Calu3 (cell line): ENCODE measurements around the gene CC2D1A. TPM values are rescaled to one million over a fixed set of nuclear protein-coding genes. Genes with fewer than 3 reads are reported as not detected.

Experiments
- BruUV-seq: library from RNA; stranded (reverse); fragments of 400-500 nt; replicated peaks from 2 replicates; lab custom pipeline; 2021; lab: Mats Ljungman, UMichigan
- CTCF ChIA-PET: fragments of 300-600 bp; sonication (Branson Sonifier 250); formaldehyde crosslinking; loops from one replicate; lab custom pipeline; 2022; ENCODE audit warnings: antibody characterized with exemption; lab: Charles Lee
- DNase-seq: peaks from one replicate; pipeline ENCODE4 v3.0.0; 2022
- H3K27ac Mint-ChIP-seq: one replicate; pipeline ENCODE4 v1.8.0; 2022; ENCODE audit warnings: mixed read lengths; ENCODE audit not compliant: unreplicated experiment
- H3K27me3 Mint-ChIP-seq: one replicate; pipeline ENCODE4 v1.8.0; 2022; ENCODE audit warnings: mixed read lengths; ENCODE audit not compliant: unreplicated experiment
- H3K36me3 Mint-ChIP-seq: one replicate; pipeline ENCODE4 v1.8.0; 2022; ENCODE audit warnings: mild to moderate bottlenecking, moderate library complexity, mixed read lengths; ENCODE audit not compliant: insufficient read depth, unreplicated experiment
- H3K4me1 Mint-ChIP-seq: one replicate; pipeline ENCODE4 v1.8.0; 2022; ENCODE audit warnings: mild to moderate bottlenecking, low read depth, mixed read lengths; ENCODE audit not compliant: unreplicated experiment
- H3K4me3 Mint-ChIP-seq: one replicate; pipeline ENCODE4 v1.8.0; 2022; ENCODE audit warnings: mild to moderate bottlenecking, low read depth, moderate library complexity, mixed read lengths; ENCODE audit not compliant: unreplicated experiment
- H3K9me3 Mint-ChIP-seq: one replicate; pipeline ENCODE4 v1.8.0; 2022; ENCODE audit warnings: low read depth, mixed read lengths; ENCODE audit not compliant: unreplicated experiment
- CTCF ChIP-seq: fragments of 200-600 bp; IDR thresholded peaks from one replicate; pipeline ENCODE4 v1.8.0; 2022; ENCODE audit warnings: antibody characterized with exemption; ENCODE audit not compliant: unreplicated experiment
- intact Hi-C: fragments of 100-400 bp; cut with micrococcal nuclease; formaldehyde crosslinking; loops from one replicate; pipeline ENCODE4 v1.10.0; 2022; ENCODE audit not compliant: unreplicated experiment
- total RNA-seq: library from RNA; stranded (reverse); gene quantifications from 2 replicates; pipeline ENCODE4 v1.2.3, GENCODE V29; 2022

The CC2D1A gene
- total RNA-seq, 1 experiment from 2014 or later: 41.7 TPM

DNA sequence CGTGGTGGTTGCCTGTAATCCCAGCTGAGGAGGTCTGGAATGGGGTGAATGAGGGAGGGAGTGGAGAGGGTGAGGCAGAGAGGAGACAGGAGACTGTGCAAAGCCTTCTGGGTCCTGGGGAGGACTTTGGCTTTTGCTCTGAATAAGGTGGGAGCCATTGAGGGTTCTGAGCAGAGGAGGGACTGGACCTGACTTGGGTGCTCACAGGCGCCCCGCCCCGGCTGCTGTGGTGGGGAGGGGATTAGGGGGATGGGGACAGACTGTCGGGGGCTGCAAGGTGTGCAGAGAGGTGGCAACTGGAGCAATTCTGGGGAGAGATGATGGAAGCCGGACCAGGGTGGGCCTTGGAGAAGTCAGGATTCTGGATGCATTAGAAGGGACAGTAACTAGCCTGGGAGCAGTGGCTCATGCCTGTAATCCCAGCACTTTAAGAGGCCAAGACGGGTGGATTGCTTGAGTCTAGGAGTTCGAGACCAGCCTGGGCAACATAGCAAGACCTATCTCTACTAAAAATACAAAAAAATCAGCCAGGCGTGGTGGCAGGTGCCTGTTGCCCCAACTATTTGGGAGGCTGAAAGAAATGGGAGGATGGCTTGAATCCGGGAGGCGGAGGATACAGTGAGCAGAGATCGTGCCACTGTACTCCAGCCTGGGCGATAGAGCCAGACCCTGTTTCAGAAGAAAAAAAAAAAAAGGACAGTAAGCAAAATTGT is 45.2 kb upstream of the CC2D1A start:
- peaks cover 49% of the 10 kb centered on the region for H3K36me3 Mint-ChIP-seq
- DNase-seq: no peak
- no TSS peak for BruUV-seq
- CTCF ChIA-PET: interaction anchor here (0.7 to 2.2 kb wide), 4 partner anchors 9 to 77 kb away, joined by 3 to 16 read pairs (median 4); no protein-coding TSS in a partner anchor
- no peak overlapping the region for H3K4me3 Mint-ChIP-seq
- peaks cover 44% of the 10 kb centered on the region for H3K4me1 Mint-ChIP-seq
- H3K9me3 Mint-ChIP-seq: no peaks in the 10 kb centered on the region
- TF ChIP-seq CTCF: no peak
- peak overlapping the region; percentile 81 for H3K27ac Mint-ChIP-seq
- intact Hi-C loops: no loop called here
- no peaks in the 10 kb centered on the region for H3K27me3 Mint-ChIP-seq

DNA sequence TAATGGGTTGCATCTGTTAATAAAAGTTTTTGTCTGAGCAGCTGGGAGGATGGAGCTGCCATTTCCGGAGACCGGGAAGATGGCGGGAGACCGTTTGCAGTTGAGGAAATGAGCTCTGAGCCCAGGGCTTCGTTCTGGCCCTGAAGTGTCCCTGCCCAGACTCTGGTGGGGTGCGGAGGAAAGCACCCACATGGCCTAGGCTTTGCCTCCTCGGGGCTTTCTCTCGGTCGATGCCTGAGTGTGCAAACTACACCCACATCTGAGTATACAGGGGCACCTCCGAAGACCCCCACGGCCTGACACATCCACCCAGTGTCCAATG is 44.6 kb upstream of the CC2D1A start:
- TSS peak; percentile 80 for BruUV-seq
- no peaks in the 10 kb centered on the region for H3K9me3 Mint-ChIP-seq
- DNase-seq: no peak
- peaks cover 52% of the 10 kb centered on the region for H3K36me3 Mint-ChIP-seq
- CTCF ChIA-PET: interaction anchor here (0.7 to 2.2 kb wide), 5 partner anchors 10 to 78 kb away, joined by 3 to 16 read pairs (median 3); no protein-coding TSS in a partner anchor
- TF ChIP-seq CTCF: no peak
- peak overlapping the region; percentile 80 for H3K4me3 Mint-ChIP-seq
- H3K27ac Mint-ChIP-seq: peak overlapping the region; percentile 81
- H3K4me1 Mint-ChIP-seq: peaks cover 46% of the 10 kb centered on the region
- no peaks in the 10 kb centered on the region for H3K27me3 Mint-ChIP-seq
- intact Hi-C loops: no loop called here

DNA sequence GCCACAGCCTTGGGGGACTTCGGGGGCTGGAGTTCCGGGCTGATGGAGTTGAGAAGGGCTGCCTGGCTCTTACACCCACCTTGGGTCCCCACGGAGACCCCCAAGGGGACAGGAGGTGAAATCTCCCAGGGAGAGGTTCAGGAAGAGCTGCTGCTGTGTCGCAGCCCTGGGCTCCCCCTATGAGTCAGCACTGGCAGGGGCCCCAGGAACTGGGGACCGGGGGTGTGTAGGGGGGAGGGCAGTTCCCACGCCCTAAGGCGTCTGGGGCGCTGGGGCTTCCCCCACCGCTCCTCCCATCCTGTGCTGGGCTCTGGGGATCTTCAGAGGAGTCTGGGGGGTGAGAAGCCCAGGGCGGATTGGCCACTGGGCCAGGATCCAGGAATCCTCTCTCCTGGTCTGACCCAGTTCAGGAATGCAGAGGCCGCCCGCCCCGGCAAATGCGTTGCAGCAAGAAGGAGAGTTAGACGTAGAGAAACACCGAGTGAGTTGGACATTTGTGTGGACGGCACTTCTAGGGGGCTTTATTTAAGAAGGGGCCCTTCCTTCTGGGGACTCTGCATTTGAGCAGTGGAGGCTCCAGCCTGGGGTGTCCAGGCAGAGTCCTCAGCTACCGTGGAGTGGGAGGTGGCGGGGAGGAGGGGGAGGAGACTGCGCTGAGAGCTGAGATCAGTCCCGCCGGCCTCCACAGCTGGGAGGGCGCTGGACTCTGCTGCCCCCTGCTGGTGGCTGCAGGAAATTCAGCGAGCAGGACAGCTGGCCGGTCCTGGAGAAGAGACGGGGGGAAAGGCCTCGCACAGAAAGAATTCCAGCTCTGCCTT is 44.1 kb upstream of the CC2D1A start:
- H3K27me3 Mint-ChIP-seq: no peaks in the 10 kb centered on the region
- H3K9me3 Mint-ChIP-seq: no peaks in the 10 kb centered on the region
- peak overlapping the region; percentile 80 for H3K4me3 Mint-ChIP-seq
- H3K27ac Mint-ChIP-seq: peak overlapping the region; percentile 81
- BruUV-seq: TSS peak; percentile 77
- peak; percentile 91 for DNase-seq
- intact Hi-C loops: loop anchor here (1.0 kb wide), 1 partner anchor 77 kb away; no protein-coding TSS in a partner anchor
- peaks cover 58% of the 10 kb centered on the region for H3K36me3 Mint-ChIP-seq
- peak; percentile 88 for TF ChIP-seq CTCF
- CTCF ChIA-PET: interaction anchor here (0.5 to 2.2 kb wide), 19 partner anchors 10 to 801 kb away, joined by 3 to 16 read pairs (median 4); partner anchors contain the start of gene ZSWIM4
- H3K4me1 Mint-ChIP-seq: peaks cover 51% of the 10 kb centered on the region

- intact Hi-C loops: no loop called here
- no peak for TF ChIP-seq CTCF
- Mint-ChIP-seq H3K36me3 (peaks cover 50% of the 10 kb centered on the region), H3K4me1 (peaks cover 48% of the 10 kb centered on the region), H3K27me3 (no peaks in the 10 kb centered on the region), H3K4me3 (peak overlapping the region; percentile 62), H3K27ac (peak overlapping the region; percentile 89), H3K9me3 (no peaks in the 10 kb centered on the region)
- CTCF ChIA-PET: interaction anchor here (1.1 kb wide), 1 partner anchor 13 kb away, joined by 3 read pairs; no protein-coding TSS in a partner anchor
- no TSS peak for BruUV-seq
- DNase-seq: no peak
Observed at GRCh38 chr19:13864046-13864666, 41.8 kb upstream of the CC2D1A start.
